Fibroblast of the conjunctiva (primary cell): ENCODE data around the gene FOXF1.

ENCODE experiments used
- DNase-seq: peaks from one replicate; pipeline ENCODE4 v3.0.0-alpha.2; 2010; ENCODE audit warnings: low read depth

FOXF1 gene

GRCh38 chr16:86505185-86505898, 5.0 kb upstream of the FOXF1 start:
- no peak for DNase-seq

- no peak for DNase-seq
Measured at GRCh38 chr16:86505899-86506864, 4.1 kb upstream of the FOXF1 start.

GRCh38 chr16:86507173-86508027, 2.9 kb upstream of the FOXF1 start:
- no peak for DNase-seq

- DNase-seq, result no peak
Measured at GRCh38 chr16:86508028-86508946, 2.0 kb upstream of the FOXF1 start.

- peak; percentile 36 for DNase-seq
Measured at GRCh38 chr16:86508947-86509758, 1.2 kb upstream of the FOXF1 start.

GRCh38 chr16:86509759-86510464, 415 bp upstream of the FOXF1 start:
- DNase-seq, result peak; percentile 75

- DNase-seq, result no peak
Measured at GRCh38 chr16:86511317-86512161, 1.2 kb downstream of the FOXF1 start.

- no peak for DNase-seq
Measured at GRCh38 chr16:86512301-86512859, 2.1 kb downstream of the FOXF1 start.

GRCh38 chr16:86512860-86513470, 2.6 kb downstream of the FOXF1 start:
- no peak for DNase-seq

- no peak for DNase-seq
Measured at GRCh38 chr16:86513471-86514277, 3.3 kb downstream of the FOXF1 start.

GRCh38 chr16:86514481-86515376, 4.4 kb downstream of the FOXF1 start:
- no peak for DNase-seq

GRCh38 chr16:86515413-86515776, 5.1 kb downstream of the FOXF1 start:
- no peak for DNase-seq

- DNase-seq, result no peak
Measured at GRCh38 chr16:86515777-86516622, 5.7 kb downstream of the FOXF1 start.

GRCh38 chr16:86516623-86517003, 6.3 kb downstream of the FOXF1 start:
- no peak for DNase-seq

GRCh38 chr16:86517033-86517432, 6.7 kb downstream of the FOXF1 start:
- no peak for DNase-seq
